NCI-H345 treated with DMSO at 0.1 percent for 48 hours (cell line): ENCODE results near the gene IGF1R.

Experiments
- DNase-seq: peaks from one replicate; lab custom pipeline; 2025; ENCODE audit not compliant: unreplicated experiment; lab: John Stamatoyannopoulos, UW

The IGF1R gene

GRCh38 chr15:98703126-98703685 lies 54.9 kb downstream of the IGF1R start:
- DNase-seq = no peak

- DNase-seq = no peak
Observed at GRCh38 chr15:98705070-98705469, 56.7 kb downstream of the IGF1R start.

GRCh38 chr15:98706387-98706786 lies 58.0 kb downstream of the IGF1R start:
- no peak for DNase-seq

- DNase-seq = no peak
Observed at GRCh38 chr15:98706986-98707385, 58.6 kb downstream of the IGF1R start.

GRCh38 chr15:98708037-98708590 lies 59.8 kb downstream of the IGF1R start:
- no peak for DNase-seq

- DNase-seq = no peak
Observed at GRCh38 chr15:98711810-98712209, 63.5 kb downstream of the IGF1R start.

GRCh38 chr15:98712845-98713584 lies 64.7 kb downstream of the IGF1R start:
- no peak for DNase-seq

- no peak for DNase-seq
Observed at GRCh38 chr15:98713585-98714001, 65.3 kb downstream of the IGF1R start.

GRCh38 chr15:98714922-98715321 lies 66.6 kb downstream of the IGF1R start:
- DNase-seq = no peak

GRCh38 chr15:98715401-98715800 lies 67.1 kb downstream of the IGF1R start:
- DNase-seq = no peak

- DNase-seq = no peak
Observed at GRCh38 chr15:98715890-98716443, 67.6 kb downstream of the IGF1R start.

- no peak for DNase-seq
Observed at GRCh38 chr15:98717371-98717770, 69.0 kb downstream of the IGF1R start.

- DNase-seq = no peak
Observed at GRCh38 chr15:98717942-98718341, 69.6 kb downstream of the IGF1R start.

GRCh38 chr15:98718426-98719136 lies 70.2 kb downstream of the IGF1R start:
- no peak for DNase-seq

GRCh38 chr15:98719137-98719740 lies 70.9 kb downstream of the IGF1R start:
- DNase-seq = no peak

GRCh38 chr15:98720031-98720430 lies 71.7 kb downstream of the IGF1R start:
- DNase-seq = no peak

GRCh38 chr15:98720577-98721565 lies 72.5 kb downstream of the IGF1R start:
- no peak for DNase-seq

GRCh38 chr15:98722209-98722608 lies 73.9 kb downstream of the IGF1R start:
- DNase-seq = no peak

GRCh38 chr15:98722645-98723044 lies 74.3 kb downstream of the IGF1R start:
- no peak for DNase-seq

- DNase-seq = no peak
Observed at GRCh38 chr15:98723195-98723594, 74.9 kb downstream of the IGF1R start.
